K562 (cell line): Measurements from ENCODE around the gene DCAKD. TPM values are rescaled to one million over a fixed set of nuclear protein-coding genes. Genes with fewer than 3 reads are reported as not detected.

Experiments used
- RBM22 ChIP-seq: fragments of 200-400 bp; formaldehyde crosslinking; IDR thresholded peaks from 2 replicates; pipeline ENCODE4 v1.6.1; 2018; ENCODE audit warnings: low read length, low read depth; ENCODE audit not compliant: poor library complexity, severe bottlenecking
- RBM25 ChIP-seq: fragments of 200-400 bp; formaldehyde crosslinking; IDR thresholded peaks from 2 replicates; pipeline ENCODE4 v1.6.1; 2018; ENCODE audit warnings: low read length, low read depth, moderate library complexity; ENCODE audit not compliant: severe bottlenecking
- RCOR1 ChIP-seq, 2 experiments: IDR thresholded peaks; 2 replicates each; pipeline ENCODE4 v1.6.1; 2012; ENCODE audit warnings: low read depth in 2 of 2, low read length in 2 of 2, borderline replicate concordance in 1 of 2, improper control_type of control experiment in 1 of 2
- SMAD4 ChIP-seq: fragments of 250-450 bp; sonication (Bioruptor Pico); conservative IDR thresholded peaks from 2 replicates; pipeline ENCODE4 v1.8.0; 2021; ENCODE audit warnings: inconsistent platforms, mild to moderate bottlenecking, moderate library complexity
- SRF ChIP-seq, 2 experiments: fragments of 250-450, 450-650 bp in 1 of 2; sonication (Bioruptor Pico) in 1 of 2; sonication (generic) in 1 of 2; formaldehyde crosslinking; IDR thresholded peaks; 2 replicates each; pipeline versions ENCODE4 v1.5.0 to v1.5.1; 2020 to 2022; ENCODE audit warnings: mild to moderate bottlenecking in 1 of 2, missing genetic modification reagents in 1 of 2
- TEAD4 ChIP-seq, 2 experiments: sonication (generic) in 1 of 2; formaldehyde crosslinking in 1 of 2; IDR thresholded peaks; 2 replicates each; pipeline versions ENCODE4 v1.6.1 to v1.8.0; 2012 to 2022; ENCODE audit warnings: borderline replicate concordance in 1 of 2, inconsistent platforms in 1 of 2, low read length in 1 of 2, mild to moderate bottlenecking in 1 of 2, missing genetic modification reagents in 1 of 2
- ZNF444 ChIP-seq: fragments of 250-450 bp; sonication (Bioruptor Pico); IDR thresholded peaks from 2 replicates; pipeline ENCODE4 v1.4.0; 2020; ENCODE audit warnings: mild to moderate bottlenecking, moderate library complexity
- ZNF699 ChIP-seq: fragments of 250-450 bp; sonication (Bioruptor Pico); IDR thresholded peaks from 2 replicates; pipeline ENCODE4 v1.8.0; 2021; ENCODE audit warnings: mild to moderate bottlenecking, moderate library complexity; ENCODE audit not compliant: insufficient replicate concordance
- polyA plus RNA-seq, 8 experiments: library from polyadenylated mRNA; depleted of rRNA in 4 of 8; stranded (reverse) in 5 of 8; unstranded in 3 of 8; fragments of >200 nt; fragmentation: Nextera tagmentation in 2 of 8; fragmentation: Illumina TruSeq in 1 of 8; extraction: Ambion mirVana in 2 of 8; extraction: Trizol in 1 of 8; gene quantifications; 2 replicates each; pipeline versions ENCODE4 v1.2.1 to v1.2.3, GENCODE V29; 2011 to 2014; ENCODE audit warnings: inconsistent platforms in 1 of 8, missing spikeins in 1 of 8
- total RNA-seq, 7 experiments: library from RNA; depleted of rRNA in 6 of 7; stranded (reverse); fragments of >200 nt in 6 of 7; fragmentation: Illumina TruSeq in 2 of 7; extraction: Trizol in 2 of 7; gene quantifications; 2 replicates each; pipeline versions ENCODE4 v1.2.1 to v1.2.3, GENCODE V29; 2011 to 2021; ENCODE audit warnings: low replicate concordance in 1 of 7
- TF ChIP-seq, protein P1 (sequence below), 2 experiments: fragments of 450-650 bp; formaldehyde crosslinking in 1 of 2; IDR thresholded peaks; 2 replicates each; pipeline versions ENCODE4 v1.4.0 to v1.6.1; 2014 to 2020; ENCODE audit warnings: mild to moderate bottlenecking in 2 of 2, borderline replicate concordance in 1 of 2, low read depth in 1 of 2
- TF ChIP-seq, protein P2 (sequence below), 2 experiments: IDR thresholded peaks; 2 replicates each; pipeline ENCODE4 v1.6.1; 2012; ENCODE audit warnings: improper control_type of control experiment in 2 of 2, low read depth in 2 of 2, low read length in 2 of 2, borderline replicate concordance in 1 of 2
- TF ChIP-seq, protein P3 (sequence below): IDR thresholded peaks from 2 replicates; pipeline ENCODE4 v1.6.1; 2011; ENCODE audit warnings: borderline replicate concordance, low read depth, mild to moderate bottlenecking, moderate library complexity, low read length; ENCODE audit not compliant: insufficient read depth, poor library complexity, severe bottlenecking

Gene DCAKD
- total and polyA plus RNA-seq, 9 of the 15 experiments (the other 6 are each of a cell fraction or from before 2014, with no cell fraction given), result 7.9 to 35.5 (median 21.4) TPM

DNA sequence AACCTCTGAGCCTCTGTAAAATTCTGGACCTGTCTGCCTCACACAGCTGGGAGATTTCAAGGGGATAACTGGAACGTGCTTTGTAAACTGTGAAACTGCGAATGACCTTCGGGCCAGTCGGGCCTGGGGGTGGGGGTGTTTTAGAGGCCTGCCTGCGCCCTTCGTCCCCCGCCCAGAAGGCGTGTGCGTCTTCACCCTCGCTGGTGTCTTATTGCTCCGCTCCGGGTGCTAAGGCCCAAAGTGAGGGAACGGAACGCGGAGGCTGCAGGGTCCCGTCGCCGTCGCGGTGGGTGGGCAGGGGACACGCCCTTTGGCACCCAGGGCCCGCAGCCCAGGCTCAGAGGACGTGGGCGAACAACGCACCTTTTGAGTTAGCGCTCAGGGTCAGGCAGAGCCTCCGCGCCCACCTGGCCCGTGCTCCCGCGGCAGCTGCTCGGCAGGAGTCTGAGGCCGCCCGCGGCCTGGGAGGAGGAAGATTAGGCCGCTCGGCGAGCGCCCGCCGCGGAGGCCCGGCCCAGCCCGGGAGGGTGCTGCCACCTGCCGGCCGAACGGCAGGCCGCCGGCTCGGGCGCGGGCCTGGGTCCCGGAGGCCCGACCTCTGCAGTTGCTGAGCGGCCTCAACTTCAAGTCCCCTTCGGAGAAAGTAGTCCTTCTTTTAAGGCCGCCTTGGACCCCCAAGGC lies 29.7 kb downstream of the DCAKD start (continued):
- TF ChIP-seq, protein P1, sequence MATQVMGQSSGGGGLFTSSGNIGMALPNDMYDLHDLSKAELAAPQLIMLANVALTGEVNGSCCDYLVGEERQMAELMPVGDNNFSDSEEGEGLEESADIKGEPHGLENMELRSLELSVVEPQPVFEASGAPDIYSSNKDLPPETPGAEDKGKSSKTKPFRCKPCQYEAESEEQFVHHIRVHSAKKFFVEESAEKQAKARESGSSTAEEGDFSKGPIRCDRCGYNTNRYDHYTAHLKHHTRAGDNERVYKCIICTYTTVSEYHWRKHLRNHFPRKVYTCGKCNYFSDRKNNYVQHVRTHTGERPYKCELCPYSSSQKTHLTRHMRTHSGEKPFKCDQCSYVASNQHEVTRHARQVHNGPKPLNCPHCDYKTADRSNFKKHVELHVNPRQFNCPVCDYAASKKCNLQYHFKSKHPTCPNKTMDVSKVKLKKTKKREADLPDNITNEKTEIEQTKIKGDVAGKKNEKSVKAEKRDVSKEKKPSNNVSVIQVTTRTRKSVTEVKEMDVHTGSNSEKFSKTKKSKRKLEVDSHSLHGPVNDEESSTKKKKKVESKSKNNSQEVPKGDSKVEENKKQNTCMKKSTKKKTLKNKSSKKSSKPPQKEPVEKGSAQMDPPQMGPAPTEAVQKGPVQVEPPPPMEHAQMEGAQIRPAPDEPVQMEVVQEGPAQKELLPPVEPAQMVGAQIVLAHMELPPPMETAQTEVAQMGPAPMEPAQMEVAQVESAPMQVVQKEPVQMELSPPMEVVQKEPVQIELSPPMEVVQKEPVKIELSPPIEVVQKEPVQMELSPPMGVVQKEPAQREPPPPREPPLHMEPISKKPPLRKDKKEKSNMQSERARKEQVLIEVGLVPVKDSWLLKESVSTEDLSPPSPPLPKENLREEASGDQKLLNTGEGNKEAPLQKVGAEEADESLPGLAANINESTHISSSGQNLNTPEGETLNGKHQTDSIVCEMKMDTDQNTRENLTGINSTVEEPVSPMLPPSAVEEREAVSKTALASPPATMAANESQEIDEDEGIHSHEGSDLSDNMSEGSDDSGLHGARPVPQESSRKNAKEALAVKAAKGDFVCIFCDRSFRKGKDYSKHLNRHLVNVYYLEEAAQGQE (IDR thresholded peaks at IDR 0.05; ENCODE audit: borderline replicate concordance), result peak; percentile 71
- TF ChIP-seq, protein P1 (CRISPR knock-in tag; IDR thresholded peaks at IDR 0.05; ENCODE audit: low read depth), result no peak; the same call in 1 of the 2 replicates
- TF ChIP-seq ZNF699 (CRISPR knock-in tag), result no peak
- TF ChIP-seq RBM22, result peak; percentile 9
- TF ChIP-seq RCOR1 (IDR thresholded peaks at IDR 0.05; ENCODE audit: borderline replicate concordance in 1 of 2, low read depth in 2 of 2, low read length in 2 of 2), result 0 out of 4 replicates have a peak, but pooled peaks of 1 of the 2 experiments have one; percentile 24
- 0 out of 4 replicates have a peak, but pooled peaks of 1 of the 2 experiments have one; percentile 53 for TF ChIP-seq SRF (CRISPR knock-in tag; IDR thresholded peaks at IDR 0.05)
- TF ChIP-seq ZNF444 (CRISPR knock-in tag), result no peak
- TF ChIP-seq, protein P2, sequence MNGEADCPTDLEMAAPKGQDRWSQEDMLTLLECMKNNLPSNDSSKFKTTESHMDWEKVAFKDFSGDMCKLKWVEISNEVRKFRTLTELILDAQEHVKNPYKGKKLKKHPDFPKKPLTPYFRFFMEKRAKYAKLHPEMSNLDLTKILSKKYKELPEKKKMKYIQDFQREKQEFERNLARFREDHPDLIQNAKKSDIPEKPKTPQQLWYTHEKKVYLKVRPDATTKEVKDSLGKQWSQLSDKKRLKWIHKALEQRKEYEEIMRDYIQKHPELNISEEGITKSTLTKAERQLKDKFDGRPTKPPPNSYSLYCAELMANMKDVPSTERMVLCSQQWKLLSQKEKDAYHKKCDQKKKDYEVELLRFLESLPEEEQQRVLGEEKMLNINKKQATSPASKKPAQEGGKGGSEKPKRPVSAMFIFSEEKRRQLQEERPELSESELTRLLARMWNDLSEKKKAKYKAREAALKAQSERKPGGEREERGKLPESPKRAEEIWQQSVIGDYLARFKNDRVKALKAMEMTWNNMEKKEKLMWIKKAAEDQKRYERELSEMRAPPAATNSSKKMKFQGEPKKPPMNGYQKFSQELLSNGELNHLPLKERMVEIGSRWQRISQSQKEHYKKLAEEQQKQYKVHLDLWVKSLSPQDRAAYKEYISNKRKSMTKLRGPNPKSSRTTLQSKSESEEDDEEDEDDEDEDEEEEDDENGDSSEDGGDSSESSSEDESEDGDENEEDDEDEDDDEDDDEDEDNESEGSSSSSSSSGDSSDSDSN (IDR thresholded peaks at IDR 0.05; ENCODE audit: borderline replicate concordance in 1 of 2, low read depth in 2 of 2, low read length in 2 of 2), result peak; percentile 94 to 97; a peak in 3 of 4 replicates
- 0 out of 2 replicates have a peak, but pooled peaks have one; percentile 45 for TF ChIP-seq SMAD4
- no peak for TF ChIP-seq RBM25
- TF ChIP-seq, protein P3, sequence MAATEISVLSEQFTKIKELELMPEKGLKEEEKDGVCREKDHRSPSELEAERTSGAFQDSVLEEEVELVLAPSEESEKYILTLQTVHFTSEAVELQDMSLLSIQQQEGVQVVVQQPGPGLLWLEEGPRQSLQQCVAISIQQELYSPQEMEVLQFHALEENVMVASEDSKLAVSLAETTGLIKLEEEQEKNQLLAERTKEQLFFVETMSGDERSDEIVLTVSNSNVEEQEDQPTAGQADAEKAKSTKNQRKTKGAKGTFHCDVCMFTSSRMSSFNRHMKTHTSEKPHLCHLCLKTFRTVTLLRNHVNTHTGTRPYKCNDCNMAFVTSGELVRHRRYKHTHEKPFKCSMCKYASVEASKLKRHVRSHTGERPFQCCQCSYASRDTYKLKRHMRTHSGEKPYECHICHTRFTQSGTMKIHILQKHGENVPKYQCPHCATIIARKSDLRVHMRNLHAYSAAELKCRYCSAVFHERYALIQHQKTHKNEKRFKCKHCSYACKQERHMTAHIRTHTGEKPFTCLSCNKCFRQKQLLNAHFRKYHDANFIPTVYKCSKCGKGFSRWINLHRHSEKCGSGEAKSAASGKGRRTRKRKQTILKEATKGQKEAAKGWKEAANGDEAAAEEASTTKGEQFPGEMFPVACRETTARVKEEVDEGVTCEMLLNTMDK, result peak; percentile 67
- peak; percentile 24; the same call in 1 of the 2 replicates for TF ChIP-seq TEAD4 (IDR thresholded peaks at IDR 0.05; ENCODE audit: low read length)
- no peak for TF ChIP-seq TEAD4 (CRISPR knock-in tag; IDR thresholded peaks at IDR 0.05; ENCODE audit: borderline replicate concordance)
